Karpas-422 (cell line): ENCODE measurements around the gene JMJD1C. TPM values are rescaled to one million over a fixed set of nuclear protein-coding genes. Genes with fewer than 3 reads are reported as not detected.
A peak's percentile ranks its signal among the peaks of the same experiment; 100 is the strongest.

ENCODE experiments used
- DNase-seq: peaks from one replicate; pipeline ENCODE4 v3.0.0-alpha.2; 2015
- H2AFZ ChIP-seq: fragments of 200-600 bp; sonication (generic); 2 replicates; pipeline ENCODE4 v1.6.1; 2014; ENCODE audit warnings: antibody characterized with exemption, low read length, mixed read lengths
- H3K27ac ChIP-seq: fragments of 200-600 bp; sonication (generic); 2 replicates; pipeline ENCODE4 v1.5.1; 2014; ENCODE audit warnings: mild to moderate bottlenecking, low read length, moderate library complexity
- H3K27me3 ChIP-seq: fragments of 200-600 bp; sonication (generic); 2 replicates; pipeline ENCODE4 v1.6.1; 2014; ENCODE audit warnings: low read length, mixed read lengths
- H3K36me3 ChIP-seq: fragments of 200-600 bp; sonication (generic); 2 replicates; pipeline ENCODE4 v1.6.1; 2014; ENCODE audit warnings: low read length, mixed read lengths; ENCODE audit not compliant: insufficient read depth
- H3K4me1 ChIP-seq: fragments of 200-600 bp; sonication (generic); 2 replicates; pipeline ENCODE4 v1.6.1; 2014; ENCODE audit warnings: mild to moderate bottlenecking, low read length, mixed read lengths
- H3K4me2 ChIP-seq: fragments of 200-600 bp; sonication (generic); 2 replicates; pipeline ENCODE4 v1.6.1; 2014; ENCODE audit warnings: low read length, low read depth, mild to moderate bottlenecking; ENCODE audit not compliant: poor library complexity, severe bottlenecking
- H3K4me3 ChIP-seq: fragments of 200-600 bp; sonication (generic); 2 replicates; pipeline ENCODE4 v1.5.1; 2014; ENCODE audit warnings: mild to moderate bottlenecking, antibody characterized with exemption, low read length, mixed read lengths
- H3K79me2 ChIP-seq: fragments of 200-600 bp; sonication (generic); 2 replicates; pipeline ENCODE4 v1.6.1; 2014; ENCODE audit warnings: mild to moderate bottlenecking, low read length, mixed read lengths
- H3K9ac ChIP-seq: fragments of 200-600 bp; sonication (generic); 2 replicates; pipeline ENCODE4 v1.6.0; 2014; ENCODE audit warnings: low read length
- H3K9me2 ChIP-seq: fragments of 200-600 bp; sonication (generic), shearing (Covaris generic); replicated peaks from 2 replicates; pipeline ENCODE4 v1.6.0; 2014; ENCODE audit warnings: mild to moderate bottlenecking, low read length, moderate library complexity; ENCODE audit not compliant: insufficient read depth
- H3K9me3 ChIP-seq: fragments of 300-700, 200-600 bp; sonication (generic); 2 replicates; pipeline ENCODE4 v1.6.1; 2014; ENCODE audit warnings: low read length, mixed read lengths
- H4K20me1 ChIP-seq: fragments of 200-600 bp; sonication (generic); 2 replicates; pipeline ENCODE4 v1.6.1; 2014; ENCODE audit warnings: mild to moderate bottlenecking, antibody characterized with exemption, low read length, low read depth; ENCODE audit not compliant: insufficient read depth
- total RNA-seq: library from RNA; depleted of rRNA; stranded (reverse); fragments of >200 nt; shearing (Covaris generic); gene quantifications from 2 replicates; pipeline ENCODE4 v1.2.3, GENCODE V29; 2014; ENCODE audit warnings: low replicate concordance

The JMJD1C gene
- total RNA-seq, 1 experiment from 2014 or later = 141 TPM

GRCh38 chr10:63430091-63430998 lies 35.4 kb downstream of the JMJD1C start:
- H3K9me2 ChIP-seq = no peaks in the 10 kb centered on the region
- H2AFZ ChIP-seq = no peak overlapping the region
- no peak overlapping the region for H3K27ac ChIP-seq
- no peaks in the 10 kb centered on the region for H3K36me3 ChIP-seq
- H3K4me3 ChIP-seq = no peak overlapping the region
- peaks cover 3% of the 10 kb centered on the region; the same call in 1 of the 2 replicates for H3K4me1 ChIP-seq
- H3K4me2 ChIP-seq = no peak overlapping the region
- no peak for DNase-seq
- H3K27me3 ChIP-seq = no peaks in the 10 kb centered on the region
- peaks cover 14% of the 10 kb centered on the region; the same call in 1 of the 2 replicates for H3K79me2 ChIP-seq
- H3K9me3 ChIP-seq = no peaks in the 10 kb centered on the region
- H4K20me1 ChIP-seq = peaks cover 5% of the 10 kb centered on the region; the same call in 1 of the 2 replicates
- no peak overlapping the region for H3K9ac ChIP-seq

GRCh38 chr10:63429281-63429680 lies 36.5 kb downstream of the JMJD1C start:
- Histone ChIP-seq H3K9ac (no peak overlapping the region), H3K4me3 (no peak overlapping the region), H3K9me3 (no peaks in the 10 kb centered on the region), H3K9me2 (no peaks in the 10 kb centered on the region), H3K36me3 (no peaks in the 10 kb centered on the region), H2AFZ (no peak overlapping the region), H4K20me1 (peaks cover 3% of the 10 kb centered on the region; the same call in 1 of the 2 replicates), H3K4me1 (no peaks in the 10 kb centered on the region; the same call in 1 of the 2 replicates), H3K27ac (no peak overlapping the region), H3K4me2 (no peak overlapping the region), H3K79me2 (peaks cover 17% of the 10 kb centered on the region; the same call in 1 of the 2 replicates), H3K27me3 (no peaks in the 10 kb centered on the region)
- no peak for DNase-seq

- Histone ChIP-seq H3K9me2 (no peaks in the 10 kb centered on the region), H3K27ac (no peak overlapping the region), H3K79me2 (peaks cover 17% of the 10 kb centered on the region; the same call in 1 of the 2 replicates), H4K20me1 (no peaks in the 10 kb centered on the region; the same call in 1 of the 2 replicates), H3K36me3 (no peaks in the 10 kb centered on the region), H3K27me3 (no peaks in the 10 kb centered on the region), H3K9ac (no peak overlapping the region), H3K4me1 (peaks cover 4% of the 10 kb centered on the region), H3K4me2 (no peak overlapping the region), H2AFZ (no peak overlapping the region), H3K9me3 (no peaks in the 10 kb centered on the region), H3K4me3 (no peak overlapping the region)
- DNase-seq = no peak
Measured at GRCh38 chr10:63427013-63427412, 38.8 kb downstream of the JMJD1C start.

- H2AFZ ChIP-seq = no peak overlapping the region
- H3K79me2 ChIP-seq = peaks cover 17% of the 10 kb centered on the region; the same call in 1 of the 2 replicates
- DNase-seq = no peak
- H3K36me3 ChIP-seq = no peaks in the 10 kb centered on the region
- no peaks in the 10 kb centered on the region; the same call in 1 of the 2 replicates for H4K20me1 ChIP-seq
- H3K4me3 ChIP-seq = no peak overlapping the region
- H3K4me2 ChIP-seq = no peak overlapping the region
- no peaks in the 10 kb centered on the region for H3K27me3 ChIP-seq
- H3K4me1 ChIP-seq = peaks cover 13% of the 10 kb centered on the region
- no peaks in the 10 kb centered on the region for H3K9me2 ChIP-seq
- no peak overlapping the region for H3K9ac ChIP-seq
- H3K9me3 ChIP-seq = no peaks in the 10 kb centered on the region
- no peak overlapping the region for H3K27ac ChIP-seq
Measured at GRCh38 chr10:63425512-63425911, 40.3 kb downstream of the JMJD1C start.

- Histone ChIP-seq H3K4me1 (peaks cover 13% of the 10 kb centered on the region), H3K4me2 (no peak overlapping the region), H3K9ac (no peak overlapping the region), H3K4me3 (no peak overlapping the region), H3K79me2 (peaks cover 14% of the 10 kb centered on the region; the same call in 1 of the 2 replicates), H4K20me1 (no peaks in the 10 kb centered on the region; the same call in 1 of the 2 replicates), H3K9me3 (no peaks in the 10 kb centered on the region), H2AFZ (no peak overlapping the region), H3K9me2 (no peaks in the 10 kb centered on the region), H3K36me3 (no peaks in the 10 kb centered on the region), H3K27me3 (no peaks in the 10 kb centered on the region), H3K27ac (no peak overlapping the region)
- DNase-seq = no peak
Measured at GRCh38 chr10:63424576-63424975, 41.2 kb downstream of the JMJD1C start.

GRCh38 chr10:63423494-63423893 lies 42.3 kb downstream of the JMJD1C start:
- Histone ChIP-seq H3K9ac (no peak overlapping the region), H3K36me3 (no peaks in the 10 kb centered on the region), H3K4me2 (no peak overlapping the region), H3K4me3 (no peak overlapping the region), H2AFZ (no peak overlapping the region), H3K4me1 (peaks cover 13% of the 10 kb centered on the region), H3K9me2 (no peaks in the 10 kb centered on the region), H3K9me3 (no peaks in the 10 kb centered on the region), H3K27me3 (no peaks in the 10 kb centered on the region), H4K20me1 (no peaks in the 10 kb centered on the region), H3K79me2 (peaks cover 14% of the 10 kb centered on the region; the same call in 1 of the 2 replicates), H3K27ac (no peak overlapping the region)
- DNase-seq = no peak

GRCh38 chr10:63421591-63421990 lies 44.2 kb downstream of the JMJD1C start:
- Histone ChIP-seq H2AFZ (no peak overlapping the region), H3K9me3 (no peaks in the 10 kb centered on the region), H3K27me3 (no peaks in the 10 kb centered on the region), H3K4me1 (peaks cover 24% of the 10 kb centered on the region), H3K4me3 (no peak overlapping the region), H4K20me1 (0 out of 2 replicates have a peak, but pooled peaks cover 5% of the 10 kb centered on the region), H3K36me3 (no peaks in the 10 kb centered on the region), H3K79me2 (peaks cover 17% of the 10 kb centered on the region; the same call in 1 of the 2 replicates), H3K9me2 (no peaks in the 10 kb centered on the region), H3K27ac (peak overlapping the region; percentile 38; the same call in 1 of the 2 replicates), H3K4me2 (peak overlapping the region; percentile 21), H3K9ac (0 out of 2 replicates have a peak overlapping the region, but pooled peaks have one; percentile 12)
- peak; percentile 66 for DNase-seq

GRCh38 chr10:63416376-63416775 lies 49.4 kb downstream of the JMJD1C start:
- Histone ChIP-seq H3K9me2 (no peaks in the 10 kb centered on the region), H2AFZ (no peak overlapping the region), H3K27ac (no peak overlapping the region), H3K9ac (no peak overlapping the region), H3K4me3 (no peak overlapping the region), H3K36me3 (no peaks in the 10 kb centered on the region), H3K9me3 (no peaks in the 10 kb centered on the region), H3K4me2 (no peak overlapping the region), H3K79me2 (peaks cover 20% of the 10 kb centered on the region; the same call in 1 of the 2 replicates), H3K27me3 (no peaks in the 10 kb centered on the region), H3K4me1 (peaks cover 14% of the 10 kb centered on the region), H4K20me1 (0 out of 2 replicates have a peak, but pooled peaks cover 8% of the 10 kb centered on the region)
- no peak for DNase-seq
